ENCODE results near the gene PALMD. TPM values are rescaled to one million over a fixed set of nuclear protein-coding genes. Genes with fewer than 3 reads are reported as not detected.

PALMD gene
- polyA plus RNA-seq, 3 donors = not detected

DNA sequence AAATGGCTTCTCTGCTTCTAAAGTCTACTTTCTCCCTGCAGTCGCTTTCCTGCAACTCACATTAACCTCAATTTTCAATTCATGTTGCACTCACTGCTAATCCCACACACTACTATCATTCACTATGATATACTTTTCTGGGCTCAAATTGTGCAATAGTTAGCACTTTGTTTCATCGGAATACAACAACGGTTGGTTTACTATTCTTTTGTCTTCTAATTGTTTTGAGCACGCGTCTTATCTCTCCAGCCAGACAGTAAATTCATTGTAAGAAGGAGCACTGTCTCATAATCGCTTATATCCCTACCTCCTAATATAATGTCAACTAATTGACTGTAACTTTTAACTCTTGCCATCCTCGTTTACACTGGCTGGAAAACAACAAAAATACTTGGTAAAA is 3.9 kb upstream of the PALMD start:
- Histone ChIP-seq H2AFZ (ENCODE audit: insufficient read depth, low read depth, low read length, poor library complexity, severe bottlenecking) (no peak overlapping the region), H3K27ac (ENCODE audit: low read depth in 1 of 2, low read length in 2 of 2) (no peak overlapping the region)

GRCh38 chr1:99643021-99643779 is 2.7 kb upstream of the PALMD start:
- no peak overlapping the region for H3K4me3 Mint-ChIP-seq
- TF ChIP-seq, protein P1, sequence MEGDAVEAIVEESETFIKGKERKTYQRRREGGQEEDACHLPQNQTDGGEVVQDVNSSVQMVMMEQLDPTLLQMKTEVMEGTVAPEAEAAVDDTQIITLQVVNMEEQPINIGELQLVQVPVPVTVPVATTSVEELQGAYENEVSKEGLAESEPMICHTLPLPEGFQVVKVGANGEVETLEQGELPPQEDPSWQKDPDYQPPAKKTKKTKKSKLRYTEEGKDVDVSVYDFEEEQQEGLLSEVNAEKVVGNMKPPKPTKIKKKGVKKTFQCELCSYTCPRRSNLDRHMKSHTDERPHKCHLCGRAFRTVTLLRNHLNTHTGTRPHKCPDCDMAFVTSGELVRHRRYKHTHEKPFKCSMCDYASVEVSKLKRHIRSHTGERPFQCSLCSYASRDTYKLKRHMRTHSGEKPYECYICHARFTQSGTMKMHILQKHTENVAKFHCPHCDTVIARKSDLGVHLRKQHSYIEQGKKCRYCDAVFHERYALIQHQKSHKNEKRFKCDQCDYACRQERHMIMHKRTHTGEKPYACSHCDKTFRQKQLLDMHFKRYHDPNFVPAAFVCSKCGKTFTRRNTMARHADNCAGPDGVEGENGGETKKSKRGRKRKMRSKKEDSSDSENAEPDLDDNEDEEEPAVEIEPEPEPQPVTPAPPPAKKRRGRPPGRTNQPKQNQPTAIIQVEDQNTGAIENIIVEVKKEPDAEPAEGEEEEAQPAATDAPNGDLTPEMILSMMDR (IDR thresholded peaks at IDR 0.05) = no peak
- intact Hi-C loops (cut with micrococcal nuclease) = no loop called here
- no peaks in the 10 kb centered on the region for H3K4me1 Mint-ChIP-seq
- Histone ChIP-seq H4K20me1 (ENCODE audit: insufficient read depth, low read length) (no peaks in the 10 kb centered on the region), H3K79me2 (ENCODE audit: insufficient read depth, low read length) (no peaks in the 10 kb centered on the region), H2AFZ (ENCODE audit: insufficient read depth, low read depth, low read length, poor library complexity, severe bottlenecking) (no peak overlapping the region), H3K9me3 (replicated peaks in 1 of 2; ENCODE audit: control insufficient read depth in 1 of 2, insufficient read depth in 1 of 2, low read length in 2 of 2) (no peaks in the 10 kb centered on the region), H3K4me3 (replicated peaks in 1 of 3; ENCODE audit: low read depth in 2 of 3, low read length in 3 of 3) (no peak overlapping the region), H3K36me3 (replicated peaks in 1 of 2; ENCODE audit: control insufficient read depth in 1 of 2, insufficient read depth in 2 of 2, low read length in 2 of 2) (no peaks in the 10 kb centered on the region), H3K4me2 (replicated peaks; ENCODE audit: extremely low read depth, low read length, poor library complexity, severe bottlenecking) (no peak overlapping the region), H3K4me1 (ENCODE audit: control insufficient read depth in 1 of 2, insufficient read depth in 2 of 2, low read length in 2 of 2) (no peaks in the 10 kb centered on the region), H3K27ac (ENCODE audit: low read depth in 1 of 2, low read length in 2 of 2) (no peak overlapping the region), H3K27me3 (ENCODE audit: control insufficient read depth in 2 of 2, insufficient read depth in 2 of 2, low read length in 2 of 2) (peaks cover 12 to 16% of the 10 kb centered on the region in 2 donors), H3K9ac (ENCODE audit: insufficient read depth, low read length, poor library complexity, severe bottlenecking) (no peak overlapping the region)
- no peak for DNase-seq
- H3K36me3 Mint-ChIP-seq = no peaks in the 10 kb centered on the region
- no peak overlapping the region for H3K27ac Mint-ChIP-seq
- WGBS (ENCODE audit: insufficient coverage) = 100% methylated on average over 1 of the region's 1 CpG
- H3K9me3 Mint-ChIP-seq = no peaks in the 10 kb centered on the region
- H3K27me3 Mint-ChIP-seq (ENCODE audit: low read depth in 3 of 3) = peaks cover 6 to 14% (median 8%) of the 10 kb centered on the region in 3 donors

More for the DNA sequence above, 3.9 kb upstream of the PALMD start:
- Histone ChIP-seq H4K20me1 (ENCODE audit: insufficient read depth, low read length) (no peaks in the 10 kb centered on the region), H3K9me3 (replicated peaks in 1 of 2; ENCODE audit: control insufficient read depth in 1 of 2, insufficient read depth in 1 of 2, low read length in 2 of 2) (no peaks in the 10 kb centered on the region), H3K9ac (ENCODE audit: insufficient read depth, low read length, poor library complexity, severe bottlenecking) (no peak overlapping the region), H3K4me3 (replicated peaks in 1 of 3; ENCODE audit: low read depth in 2 of 3, low read length in 3 of 3) (no peak overlapping the region), H3K4me1 (ENCODE audit: control insufficient read depth in 1 of 2, insufficient read depth in 2 of 2, low read length in 2 of 2) (no peaks in the 10 kb centered on the region), H3K79me2 (ENCODE audit: insufficient read depth, low read length) (no peaks in the 10 kb centered on the region), H3K27me3 (ENCODE audit: control insufficient read depth in 2 of 2, insufficient read depth in 2 of 2, low read length in 2 of 2) (peaks cover 10 to 11% of the 10 kb centered on the region in 2 donors), H3K36me3 (replicated peaks in 1 of 2; ENCODE audit: control insufficient read depth in 1 of 2, insufficient read depth in 2 of 2, low read length in 2 of 2) (no peaks in the 10 kb centered on the region), H3K4me2 (replicated peaks; ENCODE audit: extremely low read depth, low read length, poor library complexity, severe bottlenecking) (no peak overlapping the region)
- DNase-seq = no peak
- H3K27me3 Mint-ChIP-seq (ENCODE audit: low read depth in 3 of 3) = peaks cover 6 to 12% (median 8%) of the 10 kb centered on the region in 3 donors
- WGBS (ENCODE audit: insufficient coverage) = 100% methylated on average over 1 of the region's 7 CpGs
- no peaks in the 10 kb centered on the region for H3K36me3 Mint-ChIP-seq
- peaks cover 0 to 2% (median 0%) of the 10 kb centered on the region in 7 donors for H3K9me3 Mint-ChIP-seq
- H3K27ac Mint-ChIP-seq = no peak overlapping the region
- intact Hi-C loops (cut with micrococcal nuclease) = no loop called here
- TF ChIP-seq, protein P1 (IDR thresholded peaks at IDR 0.05) = no peak
- H3K4me3 Mint-ChIP-seq = no peak overlapping the region
- no peaks in the 10 kb centered on the region for H3K4me1 Mint-ChIP-seq
